NT2/D1 (cell line): ENCODE data around the gene DOCK10.

ENCODE experiments used
- DNase-seq: peaks from one replicate; pipeline ENCODE4 v3.0.0-alpha.2; 2011; ENCODE audit warnings: low read depth, low spot score
- H3K27me3 ChIP-seq: 2 replicates; pipeline ENCODE4 v1.6.0; 2011; ENCODE audit warnings: mild to moderate bottlenecking; ENCODE audit not compliant: insufficient read length, insufficient read depth
- H3K36me3 ChIP-seq: 2 replicates; pipeline ENCODE4 v1.6.1; 2011; ENCODE audit warnings: mild to moderate bottlenecking, low read length, mixed read lengths; ENCODE audit not compliant: insufficient read depth, insufficient read length
- H3K4me1 ChIP-seq: 2 replicates; pipeline ENCODE4 v1.5.1; 2011; ENCODE audit not compliant: insufficient read depth, insufficient read length
- H3K4me3 ChIP-seq: 2 replicates; pipeline ENCODE4 v1.5.1; 2011; ENCODE audit warnings: low read depth; ENCODE audit not compliant: insufficient read length
- H3K9ac ChIP-seq: 2 replicates; pipeline ENCODE4 v1.6.0; 2011; ENCODE audit warnings: low read depth; ENCODE audit not compliant: insufficient read length
- H3K9me3 ChIP-seq: 2 replicates; pipeline ENCODE4 v1.5.1; 2011; ENCODE audit warnings: mild to moderate bottlenecking, low read length; ENCODE audit not compliant: insufficient read depth
- SUZ12 ChIP-seq: IDR thresholded peaks from 2 replicates; pipeline ENCODE4 v1.6.1; 2011; ENCODE audit not compliant: insufficient read length, insufficient read depth; ENCODE audit errors: extremely low read depth
- YY1 ChIP-seq: IDR thresholded peaks from 2 replicates; pipeline ENCODE4 v1.6.1; 2011; ENCODE audit not compliant: insufficient read length, insufficient read depth
- ZNF274 ChIP-seq: IDR thresholded peaks from 2 replicates; pipeline ENCODE4 v1.6.1; 2011; ENCODE audit warnings: mild to moderate bottlenecking, low read depth, low read length

DOCK10 gene

DNA sequence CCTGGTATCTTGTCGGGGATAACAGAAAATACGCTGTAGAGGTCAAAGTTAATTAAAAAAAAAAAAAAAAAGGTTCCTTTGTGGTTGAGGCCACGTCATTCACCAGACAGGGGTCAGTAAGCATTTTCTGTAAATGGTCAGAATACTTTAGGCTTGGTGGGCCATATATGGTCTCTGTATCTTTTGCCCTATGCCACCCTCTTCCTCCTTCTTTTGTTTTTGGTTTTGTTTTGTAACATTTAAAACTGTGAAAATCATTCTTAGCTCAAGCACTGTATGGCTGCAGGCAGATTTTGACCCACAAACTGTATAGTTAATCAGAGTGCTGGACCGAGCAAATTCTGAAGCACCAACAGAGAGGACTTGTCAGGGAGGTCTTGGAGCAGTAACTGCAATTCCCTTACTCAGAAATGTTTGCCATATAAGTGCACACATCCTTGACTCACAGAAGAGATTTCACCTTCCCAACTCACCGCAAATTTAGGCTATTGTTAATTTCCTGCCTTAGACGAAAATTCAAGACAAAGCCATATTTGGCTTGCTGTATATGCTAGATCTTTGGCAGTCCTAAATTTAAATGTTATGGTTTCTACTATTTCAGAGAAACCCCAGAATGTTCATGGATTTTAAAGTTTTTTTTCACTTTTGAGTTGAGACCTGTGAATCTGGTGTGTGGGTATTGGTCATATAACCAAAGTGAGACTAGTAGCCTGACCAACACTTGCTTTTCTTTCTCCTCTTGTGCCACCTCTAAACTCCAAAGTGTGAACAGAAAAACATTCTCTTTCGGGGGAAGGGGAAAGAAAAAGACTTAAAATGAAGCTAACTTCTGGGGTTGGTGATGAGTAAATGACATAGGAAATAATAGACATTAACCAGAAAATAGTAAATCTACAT is 65.4 kb downstream of the DOCK10 start:
- H3K4me1 ChIP-seq: no peaks in the 10 kb centered on the region
- H3K4me3 ChIP-seq: no peak overlapping the region
- no peaks in the 10 kb centered on the region for H3K9me3 ChIP-seq
- no peaks in the 10 kb centered on the region for H3K27me3 ChIP-seq
- TF ChIP-seq SUZ12 (no peak), YY1 (no peak), ZNF274 (no peak)
- no peaks in the 10 kb centered on the region for H3K36me3 ChIP-seq
- no peak for DNase-seq
- H3K9ac ChIP-seq: no peak overlapping the region

DNA sequence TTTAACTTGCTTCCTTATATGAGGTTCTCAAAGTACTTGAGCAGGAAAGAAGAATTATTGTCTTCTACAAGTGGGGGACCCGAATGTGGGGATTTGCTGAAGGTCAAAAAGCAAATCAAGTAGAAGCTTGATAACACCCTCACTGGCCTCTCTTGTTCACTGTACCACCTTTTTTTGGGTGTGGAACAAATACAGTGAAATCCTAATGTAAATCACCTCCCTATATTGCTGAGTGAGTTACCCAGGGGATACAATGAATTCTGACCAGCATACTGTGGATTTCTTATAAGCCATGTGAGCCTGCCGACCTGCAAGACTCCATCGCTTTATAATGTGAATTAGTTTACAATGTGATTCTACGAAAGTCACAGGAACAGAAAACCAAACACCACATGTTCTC is 66.5 kb downstream of the DOCK10 start:
- H3K27me3 ChIP-seq: no peaks in the 10 kb centered on the region
- no peak overlapping the region for H3K4me3 ChIP-seq
- H3K4me1 ChIP-seq: no peaks in the 10 kb centered on the region
- H3K9ac ChIP-seq: no peak overlapping the region
- no peaks in the 10 kb centered on the region for H3K9me3 ChIP-seq
- no peaks in the 10 kb centered on the region for H3K36me3 ChIP-seq
- no peak for DNase-seq
- TF ChIP-seq YY1: no peak
- TF ChIP-seq SUZ12: no peak
- TF ChIP-seq ZNF274: no peak

DNA sequence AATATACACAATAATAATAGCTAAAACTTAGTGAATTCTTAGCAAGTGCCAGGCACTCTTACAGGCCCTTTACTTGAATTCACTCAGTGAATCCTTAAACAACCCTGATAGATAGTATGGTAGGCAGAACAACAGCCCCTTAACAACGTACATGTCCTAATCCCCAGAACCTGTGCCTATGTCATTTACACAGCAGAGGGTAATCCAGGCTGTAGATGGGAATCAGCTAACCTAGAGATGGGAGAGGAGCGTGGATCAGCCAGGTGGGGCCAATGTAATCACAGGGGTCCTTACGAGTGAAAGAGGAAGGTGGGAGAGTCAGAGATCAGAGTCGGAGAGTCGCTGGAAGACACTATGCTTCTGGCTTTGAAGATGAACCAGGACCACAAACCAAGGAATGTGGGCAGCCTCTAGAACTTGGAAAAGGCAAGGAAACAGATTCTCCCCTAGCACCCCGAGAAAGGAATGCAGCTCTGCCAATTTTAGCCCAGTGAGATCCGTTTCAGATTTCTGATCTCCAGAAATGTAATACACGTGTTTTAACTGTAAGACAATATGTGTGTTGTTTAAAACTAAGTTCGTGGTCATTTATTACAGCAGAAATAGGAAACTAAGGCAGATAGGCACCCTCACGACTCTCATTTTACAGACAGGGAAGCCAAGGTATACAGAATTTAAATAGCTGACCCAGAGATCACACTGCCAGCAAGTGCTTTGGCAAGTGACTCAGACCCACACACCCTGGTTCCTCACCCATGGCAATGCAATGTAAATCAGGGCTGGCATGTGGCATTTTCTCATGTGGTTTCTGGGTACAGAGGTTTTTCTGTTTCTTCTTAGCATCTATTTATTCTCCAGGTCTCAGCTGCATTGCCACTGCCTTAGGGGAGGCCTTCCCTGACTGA is 68.9 kb downstream of the DOCK10 start:
- no peak for DNase-seq
- H3K4me3 ChIP-seq: no peak overlapping the region
- H3K4me1 ChIP-seq: no peaks in the 10 kb centered on the region
- H3K36me3 ChIP-seq: no peaks in the 10 kb centered on the region
- TF ChIP-seq SUZ12 (no peak), YY1 (no peak), ZNF274 (no peak)
- no peaks in the 10 kb centered on the region for H3K27me3 ChIP-seq
- H3K9ac ChIP-seq: no peak overlapping the region
- H3K9me3 ChIP-seq: no peaks in the 10 kb centered on the region

DNA sequence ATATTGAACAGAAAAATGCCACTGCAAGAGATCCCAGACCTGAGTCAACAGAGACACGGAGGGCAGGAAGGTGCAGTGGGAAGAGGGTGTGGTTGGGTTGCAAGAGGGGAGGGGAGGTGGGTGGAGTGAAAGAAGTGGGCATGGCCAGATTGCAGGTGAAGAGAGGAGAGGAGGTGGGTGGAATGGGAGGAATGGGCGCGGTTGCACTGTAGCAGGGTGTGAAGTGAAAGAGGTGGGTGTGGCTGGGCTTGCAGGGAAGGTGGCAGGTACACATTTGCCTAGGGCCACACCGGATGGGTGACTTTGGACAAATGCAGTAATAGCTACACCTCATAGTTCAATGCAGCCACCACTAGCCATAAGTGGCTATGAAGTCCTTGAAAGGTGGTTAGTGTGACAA is 71.1 kb downstream of the DOCK10 start:
- Histone ChIP-seq H3K9me3 (no peaks in the 10 kb centered on the region), H3K36me3 (no peaks in the 10 kb centered on the region), H3K4me1 (no peaks in the 10 kb centered on the region), H3K9ac (no peak overlapping the region), H3K4me3 (no peak overlapping the region), H3K27me3 (no peaks in the 10 kb centered on the region)
- TF ChIP-seq SUZ12: no peak
- no peak for TF ChIP-seq ZNF274
- no peak for TF ChIP-seq YY1
- DNase-seq: no peak

DNA sequence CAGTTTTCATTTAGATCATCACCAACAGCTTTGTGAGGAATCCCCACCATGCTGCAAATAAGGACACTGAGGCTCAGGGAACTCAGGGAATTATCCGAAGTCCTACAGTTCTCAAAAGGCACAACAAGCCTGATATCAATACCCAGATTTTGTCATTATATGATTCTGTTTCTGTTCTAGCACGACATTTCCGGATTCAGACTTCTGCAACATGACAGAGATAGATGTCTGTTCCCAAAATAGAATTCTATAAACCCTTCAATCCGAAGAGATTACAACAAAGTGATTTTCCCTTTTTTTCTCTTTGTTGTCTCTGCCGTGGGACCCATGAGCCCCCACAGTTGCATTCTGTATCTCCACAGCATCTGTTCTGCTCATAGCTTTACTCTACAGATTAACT is 72.0 kb downstream of the DOCK10 start:
- Histone ChIP-seq H3K9me3 (no peaks in the 10 kb centered on the region), H3K27me3 (no peaks in the 10 kb centered on the region), H3K36me3 (no peaks in the 10 kb centered on the region), H3K4me1 (no peaks in the 10 kb centered on the region), H3K9ac (no peak overlapping the region), H3K4me3 (no peak overlapping the region)
- no peak for DNase-seq
- no peak for TF ChIP-seq YY1
- no peak for TF ChIP-seq ZNF274
- TF ChIP-seq SUZ12: no peak

DNA sequence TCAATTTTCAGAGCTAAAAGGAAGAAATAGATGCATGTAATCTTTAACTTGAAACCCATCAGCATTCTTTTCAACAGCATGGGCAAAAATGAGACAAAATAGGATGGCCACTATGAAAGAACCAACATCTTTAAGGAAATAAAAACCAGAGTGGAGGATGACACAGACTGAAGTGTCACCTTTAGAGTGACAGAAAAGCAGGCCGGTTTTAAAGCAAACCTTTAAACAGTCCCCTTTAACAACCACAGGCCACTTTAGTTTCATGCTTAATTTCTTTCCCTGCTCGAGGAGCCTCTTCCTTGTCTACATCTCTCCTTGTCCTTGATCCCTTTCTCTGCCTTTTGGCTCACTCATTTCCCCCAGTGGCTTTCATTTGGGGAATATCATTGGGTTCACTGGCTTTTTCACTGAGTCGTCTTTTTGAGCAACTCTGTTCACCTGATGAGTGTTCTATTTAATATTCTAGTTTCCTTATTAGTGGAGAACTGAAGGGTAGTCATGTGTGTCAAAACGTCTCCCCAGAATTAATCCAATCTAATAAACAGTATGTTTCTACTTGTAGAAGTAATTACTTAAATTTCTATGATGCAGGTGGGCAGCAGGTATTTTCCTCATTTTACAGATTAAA is 72.5 kb downstream of the DOCK10 start:
- H3K4me3 ChIP-seq: no peak overlapping the region
- TF ChIP-seq SUZ12 (no peak), YY1 (no peak), ZNF274 (no peak)
- no peak overlapping the region for H3K9ac ChIP-seq
- no peaks in the 10 kb centered on the region for H3K36me3 ChIP-seq
- DNase-seq: no peak
- H3K4me1 ChIP-seq: no peaks in the 10 kb centered on the region
- no peaks in the 10 kb centered on the region for H3K9me3 ChIP-seq
- no peaks in the 10 kb centered on the region for H3K27me3 ChIP-seq

DNA sequence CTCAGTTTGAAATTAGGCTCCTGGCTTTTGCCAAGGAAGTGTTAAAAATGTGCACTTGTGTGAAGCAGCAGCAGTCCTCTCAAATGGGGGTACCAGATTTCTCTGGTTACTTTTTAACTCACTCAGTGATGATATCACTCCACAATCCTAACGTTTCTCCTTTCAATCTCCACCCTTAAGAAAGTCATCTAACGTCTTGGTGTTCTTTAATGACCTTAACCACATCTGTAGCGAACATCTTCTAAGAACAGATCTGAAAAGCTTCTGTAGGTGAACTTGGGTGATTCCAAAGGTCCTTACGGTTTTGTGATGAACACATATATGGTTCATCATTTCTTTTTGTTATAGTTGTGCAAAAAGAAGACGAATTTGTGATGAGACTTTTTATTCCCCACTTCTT is 73.2 kb downstream of the DOCK10 start:
- no peak for DNase-seq
- no peaks in the 10 kb centered on the region for H3K27me3 ChIP-seq
- TF ChIP-seq SUZ12: no peak
- no peak for TF ChIP-seq YY1
- no peak for TF ChIP-seq ZNF274
- H3K4me1 ChIP-seq: no peaks in the 10 kb centered on the region
- no peak overlapping the region for H3K4me3 ChIP-seq
- no peaks in the 10 kb centered on the region for H3K36me3 ChIP-seq
- H3K9ac ChIP-seq: no peak overlapping the region
- H3K9me3 ChIP-seq: no peaks in the 10 kb centered on the region
